H1 (cell line): ENCODE data around the gene ENTPD2. TPM values are rescaled to one million over a fixed set of nuclear protein-coding genes. Genes with fewer than 3 reads are reported as not detected.
A peak's percentile ranks its signal among the peaks of the same experiment; 100 is the strongest.

Experiments
- CTCF ChIA-PET: fragments of 300-600 bp; sonication (Branson Sonifier 250); formaldehyde crosslinking; loops from one replicate; lab custom pipeline; 2021; ENCODE audit not compliant: partially characterized antibody; lab: Charles Lee
- POLR2A ChIA-PET: fragments of 300-600 bp; sonication (Branson Sonifier 250); formaldehyde crosslinking; loops from one replicate; lab custom pipeline; 2021; ENCODE audit warnings: inconsistent platforms; ENCODE audit not compliant: partially characterized antibody; lab: Charles Lee
- DNase-seq, 2 experiments: peaks; one replicate each; pipeline versions ENCODE4 v3.0.0 to v3.0.0-alpha.2; 2010 to 2022; ENCODE audit warnings: low spot score in 2 of 2, low read depth in 1 of 2, mixed read lengths in 1 of 2
- FAIRE-seq: peaks from 2 replicates; lab custom pipeline; 2011; peaks lifted over from hg19 to GRCh38; lab: Jason Lieb, UNC
- H2AFZ ChIP-seq: 2 replicates; pipeline ENCODE4 v1.8.1; 2012; ENCODE audit warnings: low read length, inconsistent platforms
- H2AK5ac ChIP-seq: 2 replicates; pipeline ENCODE4 v1.6.1; 2013; ENCODE audit warnings: low read depth, low read length
- H2BK120ac ChIP-seq: replicated peaks from 2 replicates; pipeline ENCODE3; 2013; ENCODE audit warnings: low read depth, low read length, inconsistent platforms
- H2BK12ac ChIP-seq: 2 replicates; pipeline ENCODE4 v1.6.1; 2013; ENCODE audit warnings: low read depth, low read length
- H2BK15ac ChIP-seq: 2 replicates; pipeline ENCODE4 v1.6.1; 2013; ENCODE audit warnings: low read length
- H2BK20ac ChIP-seq: 2 replicates; pipeline ENCODE4 v1.6.1; 2013; ENCODE audit warnings: low read length
- H2BK5ac ChIP-seq: 2 replicates; pipeline ENCODE4 v1.6.1; 2013; ENCODE audit warnings: low read depth, low read length
- H3K14ac ChIP-seq: 2 replicates; pipeline ENCODE4 v1.6.1; 2013; ENCODE audit warnings: inconsistent platforms; ENCODE audit not compliant: insufficient read length
- H3K18ac ChIP-seq: 2 replicates; pipeline ENCODE4 v1.6.1; 2013; ENCODE audit warnings: low read length; ENCODE audit errors: extremely low read depth
- H3K23ac ChIP-seq: 2 replicates; pipeline ENCODE4 v1.6.1; 2013; ENCODE audit warnings: inconsistent platforms; ENCODE audit not compliant: insufficient read length
- H3K23me2 ChIP-seq: 2 replicates; pipeline ENCODE4 v1.6.1; 2013; ENCODE audit warnings: low read depth, low read length
- H3K27ac ChIP-seq: 2 replicates; pipeline ENCODE4 v1.6.1; 2011; ENCODE audit warnings: low read depth, low read length, inconsistent platforms
- H3K27me3 ChIP-seq, 4 experiments: replicated peaks in 1 of 4; 1 replicate in 1 of 4; 2 replicates in 3 of 4; pipeline versions ENCODE4 v1.6.1 to v1.8.1; 2011 to 2013; ENCODE audit warnings: low read length in 3 of 4, mild to moderate bottlenecking in 3 of 4, inconsistent platforms in 2 of 4, mixed read lengths in 2 of 4, moderate library complexity in 1 of 4; ENCODE audit not compliant: control insufficient read depth in 3 of 4, insufficient read depth in 3 of 4; ENCODE audit errors: extremely low read depth in 1 of 4
- H3K36me3 ChIP-seq, 4 experiments: 2 replicates each; pipeline versions ENCODE4 v1.6.1 to v1.8.1; 2011 to 2013; ENCODE audit warnings: mild to moderate bottlenecking in 4 of 4, low read length in 3 of 4, moderate library complexity in 2 of 4, control low read depth in 1 of 4, inconsistent platforms in 1 of 4; ENCODE audit not compliant: insufficient read depth in 4 of 4, control insufficient read depth in 2 of 4
- H3K4ac ChIP-seq: replicated peaks from 2 replicates; pipeline ENCODE3; 2013; ENCODE audit warnings: low read length, low read depth, mixed read lengths, inconsistent platforms; ENCODE audit not compliant: insufficient read length
- H3K4me1 ChIP-seq, 4 experiments: replicated peaks in 1 of 4; 1 replicate in 1 of 4; 2 replicates in 3 of 4; pipeline versions ENCODE4 v1.6.1 to v1.8.1; 2011 to 2013; ENCODE audit warnings: low read length in 3 of 4, inconsistent platforms in 2 of 4, mixed read lengths in 1 of 4; ENCODE audit not compliant: insufficient read depth in 4 of 4, control insufficient read depth in 3 of 4
- H3K4me2 ChIP-seq, 2 experiments: 2 replicates each; pipeline versions ENCODE4 v1.6.1 to v1.8.1; 2011 to 2013; ENCODE audit warnings: low read depth in 2 of 2, low read length in 2 of 2, control low read depth in 1 of 2, inconsistent platforms in 1 of 2, mild to moderate bottlenecking in 1 of 2; ENCODE audit not compliant: insufficient read depth in 1 of 2
- H3K4me3 ChIP-seq, 4 experiments: fragments of 200-600, 300-600 bp in 1 of 4; sonication (generic), shearing (Covaris generic), sonication (Bioruptor Twin) in 1 of 4; 2 replicates each; pipeline versions ENCODE4 v1.5.1 to v1.8.1; 2011 to 2016; ENCODE audit warnings: low read length in 4 of 4, low read depth in 3 of 4, control low read depth in 2 of 4, inconsistent platforms in 2 of 4, mild to moderate bottlenecking in 2 of 4, mixed read lengths in 1 of 4, moderate library complexity in 1 of 4; ENCODE audit not compliant: insufficient read depth in 2 of 4; ENCODE audit errors: extremely low read depth in 1 of 4
- H3K56ac ChIP-seq: replicated peaks from 2 replicates; pipeline ENCODE3; 2013; ENCODE audit warnings: low read depth, mild to moderate bottlenecking, mixed read lengths, low read length, inconsistent platforms; ENCODE audit not compliant: insufficient read length
- H3K79me1 ChIP-seq: 2 replicates; pipeline ENCODE4 v1.6.1; 2013; ENCODE audit warnings: low read depth, low read length, control low read depth
- H3K79me2 ChIP-seq, 2 experiments: 2 replicates each; pipeline versions ENCODE4 v1.6.1 to v1.8.1; 2012 to 2013; ENCODE audit warnings: low read length in 2 of 2, mild to moderate bottlenecking in 2 of 2, inconsistent platforms in 1 of 2; ENCODE audit not compliant: insufficient read depth in 2 of 2, control insufficient read depth in 1 of 2
- H3K9ac ChIP-seq, 4 experiments: replicated peaks in 1 of 4; 1 replicate in 1 of 4; 2 replicates in 3 of 4; pipeline versions ENCODE4 v1.6.1 to v1.8.1; 2011 to 2013; ENCODE audit warnings: low read depth in 3 of 4, low read length in 3 of 4, control low read depth in 2 of 4, mild to moderate bottlenecking in 2 of 4, moderate library complexity in 2 of 4, inconsistent platforms in 1 of 4; ENCODE audit errors: extremely low read depth in 1 of 4
- H3K9me3 ChIP-seq, 2 experiments: 2 replicates each; pipeline versions ENCODE4 v1.6.1 to v1.8.1; 2012 to 2013; ENCODE audit warnings: mild to moderate bottlenecking in 2 of 2, moderate library complexity in 2 of 2, control low read depth in 1 of 2, inconsistent platforms in 1 of 2, low read depth in 1 of 2, low read length in 1 of 2, mixed read lengths in 1 of 2; ENCODE audit not compliant: insufficient read depth in 2 of 2
- H4K20me1 ChIP-seq, 2 experiments: replicated peaks in 1 of 2; 2 replicates each; pipeline versions ENCODE3 to v1.8.1; 2011 to 2013; ENCODE audit warnings: inconsistent platforms in 2 of 2, low read length in 2 of 2, mild to moderate bottlenecking in 1 of 2; ENCODE audit not compliant: insufficient read depth in 2 of 2, control insufficient read depth in 1 of 2
- H4K5ac ChIP-seq: 2 replicates; pipeline ENCODE4 v1.6.1; 2013; ENCODE audit warnings: low read length, low read depth, mixed read lengths, inconsistent platforms; ENCODE audit not compliant: insufficient read length
- H4K8ac ChIP-seq: 2 replicates; pipeline ENCODE4 v1.8.0; 2013; ENCODE audit warnings: mild to moderate bottlenecking, moderate library complexity, low read length, inconsistent platforms; ENCODE audit not compliant: insufficient read depth; ENCODE audit errors: extremely low read depth
- H4K91ac ChIP-seq: replicated peaks from 2 replicates; pipeline ENCODE3; 2013; ENCODE audit warnings: low read length, mixed read lengths, inconsistent platforms; ENCODE audit not compliant: insufficient read length
- ASH2L ChIP-seq: fragments of 200-600, 300-600 bp; sonication (generic); IDR thresholded peaks from one replicate; pipeline ENCODE4 v1.7.1; 2017; ENCODE audit warnings: low read length
- CBX5 ChIP-seq: fragments of 300-800, 300-1000 bp; sonication (generic); IDR thresholded peaks from 2 replicates; pipeline ENCODE4 v1.7.1; 2016; ENCODE audit warnings: antibody characterized with exemption, low read length, low read depth
- NRF1 ChIP-seq: IDR thresholded peaks from 2 replicates; pipeline ENCODE4 v1.6.1; 2011; ENCODE audit warnings: mild to moderate bottlenecking, low read depth, low read length, improper control_type of control experiment
- WGBS, 2 experiments: shearing (Covaris generic) in 1 of 2; methylation state at CpG; one replicate each; pipeline versions ENCODE4 v1.1.6 to v1.1.7; 2013 to 2015; ENCODE audit warnings: low lambda C conversion rate in 2 of 2, mixed read lengths in 2 of 2, inconsistent platforms in 1 of 2, low coverage in 1 of 2, missing lambda C conversion rate in 1 of 2; ENCODE audit not compliant: insufficient replicate concordance in 2 of 2, insufficient coverage in 1 of 2, insufficient read length in 1 of 2; ENCODE audit errors: extremely low coverage in 1 of 2, missing lambda C conversion rate in 1 of 2; 5-methylcytosine and 5-hydroxymethylcytosine counted together
- polyA plus RNA-seq, 7 experiments: library from polyadenylated mRNA; depleted of rRNA in 3 of 7; stranded (reverse) in 5 of 7; unstranded in 2 of 7; fragments of >200 nt in 5 of 7; fragments of 200-250 nt in 2 of 7; gene quantifications; 1 replicate in 5 of 7; 2 replicates in 1 of 7; 4 replicates in 1 of 7; pipeline versions ENCODE4 v1.2.1 to v1.2.3, GENCODE V29; 2011 to 2013; ENCODE audit warnings: missing spikeins in 2 of 7, mixed read lengths in 2 of 7
- total RNA-seq: library from RNA; stranded (reverse); fragmentation: NEBNext Ultra II Directional; extraction: Animal tissue kit (Norgen Biotek cat#: 25700); gene quantifications from 2 replicates; pipeline ENCODE4 v1.2.1, GENCODE V29; 2021

The ENTPD2 gene
- total and polyA plus RNA-seq, 2 of the 8 experiments (the other 6 are each of a cell fraction or from before 2014, with no cell fraction given): 0.65 to 3.8 TPM

GRCh38 chr9:137034039-137034708, 19.7 kb downstream of the ENTPD2 start:
- no peak overlapping the region for H3K4me2 ChIP-seq
- CTCF ChIA-PET: interaction anchor here (0.6 to 4.2 kb wide), 41 partner anchors 8 to 259 kb away, joined by 3 to 65 read pairs (median 8); partner anchors contain the start of genes AJM1, CLIC3, LCN12 and MAMDC4
- POLR2A ChIA-PET: interaction anchor here (0.9 to 1.3 kb wide), 3 partner anchors 21 to 86 kb away, joined by 3 read pairs; no protein-coding TSS in a partner anchor

More at GRCh38 chr9:137034039-137034708, 19.7 kb downstream of the ENTPD2 start:
- H3K4me3 ChIP-seq: no peak overlapping the region
- WGBS, 2 experiments: 89% methylated on average over 8 of the region's 15 CpGs; no CpG with 5 or more reads in 1 of the 2 experiments
- no peak overlapping the region for H3K18ac ChIP-seq
- H3K27me3 ChIP-seq: peaks cover 0 to 2% (median under 1%) of the 10 kb centered on the region in 4 experiments; a peak in 4 of 7 replicates
- H2BK12ac ChIP-seq: no peak overlapping the region
- H3K23me2 ChIP-seq: no peaks in the 10 kb centered on the region
- no peak overlapping the region for H3K27ac ChIP-seq
- no peaks in the 10 kb centered on the region for H3K79me2 ChIP-seq
- no peak overlapping the region for H2AK5ac ChIP-seq
- FAIRE-seq (no peak), DNase-seq (no peak)
- no peak overlapping the region for H4K5ac ChIP-seq
- no peak overlapping the region for H3K14ac ChIP-seq
- no peak overlapping the region for H2AFZ ChIP-seq
- no peak overlapping the region for H2BK5ac ChIP-seq
- H4K8ac ChIP-seq: peak overlapping the region; percentile 68; the same call in 1 of the 2 replicates
- no peak overlapping the region for H3K56ac ChIP-seq
- H4K20me1 ChIP-seq: peaks cover 2 to 5% of the 10 kb centered on the region in 2 experiments
- H3K9me3 ChIP-seq: no peaks in the 10 kb centered on the region
- H3K23ac ChIP-seq: no peak overlapping the region
- no peak overlapping the region for H3K9ac ChIP-seq
- no peak overlapping the region for H2BK15ac ChIP-seq
- peaks cover 0 to 2% (median under 1%) of the 10 kb centered on the region in 4 experiments; a peak in 3 of 7 replicates for H3K4me1 ChIP-seq
- H3K79me1 ChIP-seq: no peaks in the 10 kb centered on the region
- no peak overlapping the region for H2BK120ac ChIP-seq
- TF ChIP-seq NRF1: no peak
- TF ChIP-seq CBX5: no peak
- no peak for TF ChIP-seq ASH2L
- H4K91ac ChIP-seq: no peak overlapping the region
- no peak overlapping the region for H3K4ac ChIP-seq
- H2BK20ac ChIP-seq: no peak overlapping the region
- no peaks in the 10 kb centered on the region for H3K36me3 ChIP-seq
